GM21825 (cell line): ENCODE measurements around the gene PGF.

Experiments
- ATAC-seq: cut with Tn5 transposase; IDR thresholded peaks from one replicate; pipeline ENCODE4 v1.9.1; 2021; ENCODE audit warnings: mild to moderate bottlenecking, moderate library complexity; ENCODE audit not compliant: unreplicated experiment

PGF gene

DNA sequence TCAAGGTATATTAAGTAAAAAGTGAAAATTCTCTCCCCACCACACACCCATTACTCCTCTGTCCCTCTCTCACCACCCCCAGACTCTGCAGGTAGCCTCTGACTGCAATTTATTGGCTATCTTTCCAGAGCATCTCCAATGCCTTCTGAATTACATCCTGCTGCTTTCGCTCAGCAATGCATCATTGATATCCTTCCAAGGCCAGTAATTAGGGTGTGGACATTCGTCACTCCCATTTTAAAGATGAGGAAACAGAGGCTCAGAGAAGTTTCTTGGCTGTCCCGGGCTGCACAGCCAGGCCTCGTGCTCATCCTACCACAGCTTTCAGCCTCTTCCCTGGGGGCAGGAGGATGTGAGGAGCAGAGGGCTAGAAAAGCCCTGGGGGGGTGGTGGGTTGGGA, 23.6 kb upstream of the PGF start:
- ATAC-seq, result no peak

DNA sequence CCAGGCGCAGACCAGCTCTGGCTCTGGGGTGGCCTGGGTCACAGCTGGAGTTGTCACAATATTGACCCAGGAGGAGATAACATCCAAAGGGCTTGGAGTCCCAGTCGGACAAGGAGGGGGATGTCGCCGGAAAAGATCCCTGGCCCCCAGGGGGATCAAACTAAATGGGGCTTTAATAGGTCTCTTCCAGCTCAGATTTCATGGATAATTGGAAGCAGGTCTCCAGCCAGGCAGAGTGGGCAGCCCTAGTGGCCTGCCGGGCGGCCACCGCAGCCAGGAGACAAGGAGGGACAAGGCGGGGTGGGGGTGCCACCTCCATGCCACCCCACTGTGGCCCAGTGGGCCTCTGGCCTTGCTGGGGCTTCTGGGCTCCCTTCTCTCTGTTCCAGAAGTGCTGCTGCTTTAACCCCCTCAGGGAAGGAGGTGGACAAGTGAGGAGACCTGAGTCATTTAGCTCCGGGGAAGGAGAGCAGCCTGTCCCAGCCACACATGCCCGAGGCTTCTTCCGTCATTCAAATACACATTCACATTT, 23.1 kb upstream of the PGF start:
- ATAC-seq, result no peak

GRCh38 chr14:74977901-74978385, 22.5 kb upstream of the PGF start:
- ATAC-seq, result no peak

GRCh38 chr14:74977164-74977900, 21.9 kb upstream of the PGF start:
- no peak for ATAC-seq

GRCh38 chr14:74976264-74977113, 21.1 kb upstream of the PGF start:
- no peak for ATAC-seq

DNA sequence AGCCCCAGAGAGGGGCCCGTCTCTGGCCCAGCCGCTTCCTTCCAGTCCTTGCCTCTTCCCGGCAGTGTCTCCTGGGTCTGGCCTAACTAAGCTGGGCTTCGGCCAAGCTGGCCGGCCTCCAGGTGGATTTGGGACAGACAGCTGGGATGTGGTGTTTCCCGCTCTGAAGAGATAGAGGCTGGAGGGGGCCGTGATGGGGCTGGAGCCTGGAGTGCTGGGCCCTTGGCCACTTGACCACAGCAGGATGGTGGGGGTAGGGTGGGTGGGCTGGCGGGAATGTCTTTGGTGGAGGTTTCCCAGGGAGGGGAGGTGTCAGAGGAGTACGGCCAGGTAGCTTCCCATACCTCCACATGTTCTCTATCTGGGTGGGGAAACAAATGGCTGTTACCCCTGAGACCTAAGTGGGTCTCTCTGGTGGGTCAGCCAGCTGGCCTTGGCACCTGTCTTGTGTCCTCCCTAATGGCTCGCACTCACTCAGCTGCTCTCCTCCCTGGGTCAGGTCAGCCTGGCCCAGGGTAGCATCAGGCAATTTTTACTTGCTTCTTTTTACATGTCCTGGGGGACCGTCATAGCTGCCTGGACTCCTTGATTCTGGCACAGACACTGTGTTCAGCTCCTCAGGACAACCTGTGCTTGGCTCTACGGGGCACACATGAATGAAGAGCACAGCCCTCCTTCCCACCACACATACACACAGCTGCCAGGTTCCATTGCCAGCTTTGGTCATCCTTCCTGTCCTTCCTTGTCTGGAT, 19.8 kb upstream of the PGF start:
- no peak for ATAC-seq

DNA sequence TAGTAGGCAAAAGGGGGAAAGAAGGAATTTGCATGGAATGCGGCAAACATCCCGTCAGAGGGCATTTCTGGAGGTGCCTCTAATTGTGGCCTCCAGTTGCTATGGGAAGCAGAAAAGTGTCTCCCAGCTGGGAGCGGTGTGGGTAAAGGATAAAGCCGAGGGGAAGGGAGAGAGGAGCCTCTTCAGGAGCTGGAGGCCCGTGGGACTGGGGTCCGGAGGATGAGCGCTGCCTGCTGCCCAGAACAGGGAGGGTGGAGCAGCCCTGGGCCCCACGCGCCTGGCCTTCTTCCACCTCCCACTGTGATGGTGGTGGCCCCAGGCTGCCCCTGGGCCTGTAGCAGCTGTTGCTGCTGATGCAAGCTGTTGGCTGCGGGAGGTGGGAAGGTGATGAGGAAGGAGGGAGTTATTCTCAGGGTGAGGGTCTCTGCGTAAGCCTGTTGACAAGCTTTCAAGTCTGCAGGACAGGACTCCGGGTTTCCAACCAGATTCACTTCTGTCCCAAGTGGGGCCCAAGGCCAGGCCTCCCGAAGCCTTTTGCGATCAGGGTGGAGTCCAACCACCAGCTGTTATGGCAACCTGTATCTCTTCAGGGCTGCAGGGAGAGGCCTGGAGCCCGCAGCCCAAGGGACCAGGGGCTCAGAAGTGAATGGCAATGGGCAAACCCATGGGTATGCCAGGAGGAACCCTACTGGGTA, 19.1 kb upstream of the PGF start:
- no peak for ATAC-seq

- no peak for ATAC-seq
Measured at GRCh38 chr14:74973905-74974363, 18.5 kb upstream of the PGF start.

- ATAC-seq, result no peak
Measured at GRCh38 chr14:74973003-74973653, 17.7 kb upstream of the PGF start.

DNA sequence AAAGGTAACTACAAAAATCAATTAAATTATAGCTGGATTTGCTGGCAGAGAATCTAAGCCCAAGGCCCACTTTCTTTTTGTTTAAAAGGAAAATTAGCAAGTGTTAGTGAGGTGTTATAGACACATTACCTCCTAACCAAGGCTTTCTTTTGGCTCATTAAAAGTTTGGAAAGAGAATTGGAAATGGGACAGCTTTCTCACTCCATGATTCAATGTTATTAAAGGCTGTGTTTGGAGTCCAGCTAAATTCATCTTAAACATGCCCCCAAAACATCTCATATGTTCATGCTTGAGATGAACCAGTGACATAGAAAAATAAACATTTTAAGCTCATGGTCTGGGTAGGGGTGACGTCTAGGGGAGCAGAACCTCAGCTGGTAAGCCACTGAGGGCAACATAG, 13.4 kb upstream of the PGF start:
- no peak for ATAC-seq

- ATAC-seq, result no peak
Measured at GRCh38 chr14:74965486-74966153, 10.2 kb upstream of the PGF start.

GRCh38 chr14:74964787-74965485, 9.5 kb upstream of the PGF start:
- ATAC-seq, result no peak

- no peak for ATAC-seq
Measured at GRCh38 chr14:74963705-74964271, 8.4 kb upstream of the PGF start.

GRCh38 chr14:74963178-74963704, 7.8 kb upstream of the PGF start:
- ATAC-seq, result no peak

DNA sequence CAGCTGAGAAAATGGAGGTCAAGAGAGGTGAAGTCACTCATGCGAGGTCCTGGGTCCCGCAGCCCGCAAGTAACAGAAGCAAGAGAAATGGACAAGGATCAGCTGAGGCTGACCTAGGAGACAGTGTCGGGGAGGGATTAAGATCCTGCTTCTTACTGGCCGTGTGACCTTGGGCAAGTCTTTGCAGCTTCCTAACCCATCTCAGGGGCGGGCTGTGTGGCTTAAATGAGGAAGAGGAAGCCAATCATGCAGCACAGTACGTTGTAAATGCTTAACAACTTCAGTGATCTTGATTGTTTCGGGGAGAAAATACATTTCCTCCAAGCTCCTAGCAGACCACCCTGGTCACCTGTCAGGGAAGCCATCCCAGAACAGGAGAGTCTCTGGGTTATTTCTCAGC, 7.1 kb upstream of the PGF start:
- ATAC-seq, result no peak

GRCh38 chr14:74962046-74962445, 6.6 kb upstream of the PGF start:
- no peak for ATAC-seq

- no peak for ATAC-seq
Measured at GRCh38 chr14:74961238-74961911, 6.0 kb upstream of the PGF start.

DNA sequence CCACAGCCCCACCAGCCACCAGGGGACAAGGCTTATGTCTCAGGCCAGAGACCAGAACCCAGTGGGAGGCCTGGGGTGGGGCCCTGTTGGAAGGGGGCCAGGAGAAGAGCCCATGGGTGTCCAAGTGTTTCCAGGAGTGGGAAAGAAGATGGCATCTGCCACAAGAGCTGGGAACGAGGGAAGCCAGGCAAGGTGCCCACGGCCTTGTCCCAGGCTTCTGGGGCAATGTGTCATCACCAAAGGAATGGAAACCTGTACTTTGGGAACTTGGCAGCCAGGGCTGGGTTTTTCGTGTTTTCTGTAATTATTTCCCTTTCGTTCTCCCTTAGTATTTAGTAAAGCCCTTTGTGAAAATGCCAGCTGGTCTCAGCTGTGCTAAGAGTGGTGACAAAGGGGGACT, 5.3 kb upstream of the PGF start:
- no peak for ATAC-seq
